PC-9 (cell line): Measurements from ENCODE around the gene TFAP2D. TPM values are rescaled to one million over a fixed set of nuclear protein-coding genes. Genes with fewer than 3 reads are reported as not detected.

Source experiments
- BruUV-seq: library from RNA; stranded (reverse); fragments of 400-500 nt; replicated peaks from 2 replicates; lab custom pipeline; 2021; lab: Mats Ljungman, UMichigan
- CTCF ChIA-PET: fragments of 300-600 bp; sonication (Branson Sonifier 250); formaldehyde crosslinking; loops from one replicate; lab custom pipeline; 2022; ENCODE audit warnings: antibody characterized with exemption; lab: Charles Lee
- POLR2A ChIA-PET: fragments of 300-600 bp; sonication (Branson Sonifier 250); formaldehyde crosslinking; loops from one replicate; lab custom pipeline; 2022; ENCODE audit warnings: antibody characterized with exemption; ENCODE audit not compliant: unreplicated experiment; lab: Charles Lee
- DNase-seq, 2 experiments: peaks; one replicate each; pipeline versions ENCODE4 v3.0.0 to v3.0.0-alpha.2; 2015 to 2022; ENCODE audit warnings: mixed read lengths in 1 of 2
- H2AFZ ChIP-seq: fragments of 200-600 bp; sonication (generic); 2 replicates; pipeline ENCODE4 v1.8.1; 2017; ENCODE audit warnings: antibody characterized with exemption
- H3F3A ChIP-seq: fragments of 200-600 bp; sonication (generic); 2 replicates; pipeline ENCODE4 v1.8.1; 2017; ENCODE audit warnings: antibody characterized with exemption, mild to moderate bottlenecking, low read depth; ENCODE audit not compliant: insufficient read depth
- H3K27ac ChIP-seq: fragments of 200-600 bp; sonication (generic); 2 replicates; pipeline ENCODE4 v1.6.1; 2016; ENCODE audit warnings: mixed run types
- H3K27me3 ChIP-seq: fragments of 200-600 bp; sonication (generic); 2 replicates; pipeline ENCODE4 v1.6.1; 2016; ENCODE audit warnings: low read depth, mixed run types; ENCODE audit not compliant: insufficient read depth
- H3K36me3 ChIP-seq: fragments of 200-600 bp; sonication (generic); 2 replicates; pipeline ENCODE4 v1.6.1; 2016; ENCODE audit warnings: low read depth, mixed run types
- H3K4me1 ChIP-seq: fragments of 200-600 bp; sonication (generic); replicated peaks from 2 replicates; pipeline ENCODE4 v1.6.1; 2016; ENCODE audit warnings: mixed run types; ENCODE audit not compliant: insufficient read depth
- H3K4me2 ChIP-seq: fragments of 200-600 bp; sonication (generic); 2 replicates; pipeline ENCODE4 v1.6.1; 2017; ENCODE audit warnings: mixed run types
- H3K4me3 ChIP-seq: fragments of 200-600 bp; sonication (generic); 2 replicates; pipeline ENCODE4 v1.6.1; 2016; ENCODE audit warnings: mixed run types
- H3K79me2 ChIP-seq: fragments of 200-600 bp; sonication (generic); 2 replicates; pipeline ENCODE4 v1.6.1; 2017; ENCODE audit warnings: low read depth, mixed run types
- H3K9me2 ChIP-seq: fragments of 200-600 bp; sonication (generic); 2 replicates; pipeline ENCODE4 v1.8.1; 2017; ENCODE audit warnings: mild to moderate bottlenecking; ENCODE audit not compliant: insufficient read depth
- H3K9me3 ChIP-seq: fragments of 200-600 bp; sonication (generic); 2 replicates; pipeline ENCODE4 v1.8.1; 2016; ENCODE audit warnings: low read depth; ENCODE audit not compliant: insufficient read depth
- H4K20me1 ChIP-seq: fragments of 200-600 bp; sonication (generic); 2 replicates; pipeline ENCODE4 v1.8.1; 2017; ENCODE audit not compliant: insufficient read depth
- EZH2 ChIP-seq: fragments of 200-600 bp; sonication (generic); IDR thresholded peaks from 2 replicates; pipeline ENCODE4 v1.8.0; 2017; ENCODE audit warnings: antibody characterized with exemption, low read depth
- intact Hi-C: fragments of 100-400 bp; cut with micrococcal nuclease; formaldehyde crosslinking; loops from one replicate; pipeline ENCODE4 v1.10.0; 2022; ENCODE audit not compliant: unreplicated experiment
- total RNA-seq: library from RNA; stranded (reverse); gene quantifications from 2 replicates; pipeline ENCODE4 v1.2.3, GENCODE V29; 2021
- TF ChIP-seq, protein P1 (sequence below): fragments of 200-600 bp; sonication (generic); conservative IDR thresholded peaks from 2 replicates; pipeline ENCODE4 v1.6.1; 2017; ENCODE audit warnings: mixed run types, antibody characterized with exemption, mild to moderate bottlenecking, moderate library complexity

Gene TFAP2D
- total RNA-seq, 1 experiment from 2014 or later = not detected

DNA sequence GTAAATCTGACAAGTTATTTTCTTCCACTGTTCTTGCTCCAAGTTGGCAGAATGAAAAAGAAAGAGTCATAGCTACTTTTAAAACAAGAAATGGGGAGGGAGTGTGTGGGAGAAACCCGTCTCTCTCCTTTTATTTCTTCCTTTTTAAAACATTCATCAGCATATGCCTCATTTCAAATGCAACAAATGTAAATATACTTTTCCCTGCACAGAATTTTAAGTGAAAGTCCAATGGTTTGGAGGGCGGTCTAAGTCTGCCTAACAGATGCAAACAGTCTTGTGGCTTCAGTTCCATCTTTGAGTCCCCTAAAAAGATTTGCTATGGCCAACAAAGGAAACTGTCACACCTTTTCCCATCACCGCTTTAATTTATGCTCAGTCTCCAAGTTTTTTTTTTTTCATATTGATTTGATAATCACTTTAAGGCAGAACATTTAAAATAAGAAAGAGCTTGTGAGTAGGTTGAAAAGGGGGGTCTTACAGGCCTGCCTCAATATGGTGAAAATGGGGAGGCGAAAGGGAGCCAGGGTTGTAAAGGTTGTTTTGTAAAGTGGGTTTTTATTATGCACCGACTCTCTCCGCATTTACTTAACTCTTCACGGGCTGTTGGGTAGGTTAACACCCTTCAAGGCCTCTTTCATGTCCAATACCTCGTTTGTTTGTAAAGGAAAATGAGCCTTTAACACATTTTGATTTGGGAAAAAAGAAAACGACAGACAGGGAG lies 4.6 kb downstream of the TFAP2D start:
- no peaks in the 10 kb centered on the region for H3F3A ChIP-seq
- H3K9me2 ChIP-seq = no peaks in the 10 kb centered on the region
- ChIA-PET CTCF (no interaction called here), POLR2A (no interaction called here)
- TF ChIP-seq, protein P1, sequence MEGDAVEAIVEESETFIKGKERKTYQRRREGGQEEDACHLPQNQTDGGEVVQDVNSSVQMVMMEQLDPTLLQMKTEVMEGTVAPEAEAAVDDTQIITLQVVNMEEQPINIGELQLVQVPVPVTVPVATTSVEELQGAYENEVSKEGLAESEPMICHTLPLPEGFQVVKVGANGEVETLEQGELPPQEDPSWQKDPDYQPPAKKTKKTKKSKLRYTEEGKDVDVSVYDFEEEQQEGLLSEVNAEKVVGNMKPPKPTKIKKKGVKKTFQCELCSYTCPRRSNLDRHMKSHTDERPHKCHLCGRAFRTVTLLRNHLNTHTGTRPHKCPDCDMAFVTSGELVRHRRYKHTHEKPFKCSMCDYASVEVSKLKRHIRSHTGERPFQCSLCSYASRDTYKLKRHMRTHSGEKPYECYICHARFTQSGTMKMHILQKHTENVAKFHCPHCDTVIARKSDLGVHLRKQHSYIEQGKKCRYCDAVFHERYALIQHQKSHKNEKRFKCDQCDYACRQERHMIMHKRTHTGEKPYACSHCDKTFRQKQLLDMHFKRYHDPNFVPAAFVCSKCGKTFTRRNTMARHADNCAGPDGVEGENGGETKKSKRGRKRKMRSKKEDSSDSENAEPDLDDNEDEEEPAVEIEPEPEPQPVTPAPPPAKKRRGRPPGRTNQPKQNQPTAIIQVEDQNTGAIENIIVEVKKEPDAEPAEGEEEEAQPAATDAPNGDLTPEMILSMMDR = no peak
- no peak for TF ChIP-seq EZH2
- no peaks in the 10 kb centered on the region for H3K79me2 ChIP-seq
- BruUV-seq = no TSS peak
- no peak for DNase-seq
- no peaks in the 10 kb centered on the region for H4K20me1 ChIP-seq
- H3K36me3 ChIP-seq = no peaks in the 10 kb centered on the region
- H2AFZ ChIP-seq = no peak overlapping the region
- H3K9me3 ChIP-seq = no peaks in the 10 kb centered on the region
- no peak overlapping the region for H3K27ac ChIP-seq
- H3K4me1 ChIP-seq = no peaks in the 10 kb centered on the region
- H3K27me3 ChIP-seq = peaks cover 42% of the 10 kb centered on the region
- no peak overlapping the region for H3K4me2 ChIP-seq
- no peak overlapping the region for H3K4me3 ChIP-seq
- intact Hi-C loops = no loop called here

DNA sequence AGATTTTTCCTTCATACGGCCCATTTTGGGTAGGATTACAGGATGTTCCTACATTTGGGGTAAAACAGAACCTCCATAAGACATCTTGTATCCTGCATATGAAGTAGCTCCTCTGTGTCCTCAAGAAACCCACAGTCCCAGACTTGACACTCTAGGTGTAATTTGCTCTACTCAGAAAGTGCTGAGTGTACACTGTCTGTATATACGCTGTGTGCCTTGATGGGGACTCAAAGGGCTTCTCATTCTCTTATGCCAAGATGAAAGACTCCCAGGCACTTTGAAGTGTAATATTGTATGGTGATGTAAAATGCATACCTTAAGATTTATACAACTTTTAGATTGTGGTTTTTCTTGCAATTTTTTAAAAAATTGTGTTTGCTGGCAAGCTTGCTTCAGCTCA lies 5.2 kb downstream of the TFAP2D start:
- no peak for DNase-seq
- POLR2A ChIA-PET = no interaction called here
- Histone ChIP-seq H3F3A (no peaks in the 10 kb centered on the region), H3K4me3 (no peak overlapping the region), H3K27ac (no peak overlapping the region), H3K4me1 (no peaks in the 10 kb centered on the region), H3K9me2 (no peaks in the 10 kb centered on the region), H4K20me1 (no peaks in the 10 kb centered on the region), H3K4me2 (no peak overlapping the region), H2AFZ (no peak overlapping the region), H3K27me3 (peaks cover 40% of the 10 kb centered on the region), H3K79me2 (no peaks in the 10 kb centered on the region), H3K9me3 (no peaks in the 10 kb centered on the region), H3K36me3 (no peaks in the 10 kb centered on the region)
- TF ChIP-seq, protein P1 = no peak
- no peak for TF ChIP-seq EZH2
- intact Hi-C loops = no loop called here
- CTCF ChIA-PET = no interaction called here
- BruUV-seq = no TSS peak

DNA sequence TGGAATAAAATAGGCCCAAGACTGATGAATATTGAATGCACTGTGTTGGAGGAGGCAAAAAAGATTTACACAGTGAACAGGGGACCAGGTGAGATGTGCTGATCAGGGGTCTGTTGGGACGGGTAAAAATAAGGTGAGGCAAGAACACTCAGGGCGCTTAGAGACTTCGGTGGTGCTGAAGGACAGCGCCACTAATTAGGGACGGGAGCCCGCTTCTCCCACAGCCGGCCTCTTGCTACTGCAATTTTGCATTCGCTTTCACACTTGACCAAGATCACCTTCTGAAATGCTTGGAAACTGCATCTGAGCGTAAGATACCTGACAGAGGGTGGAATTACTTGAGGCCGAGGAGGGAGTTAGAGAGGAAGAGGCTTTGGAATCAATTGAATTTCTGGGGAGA lies 7.3 kb downstream of the TFAP2D start:
- CTCF ChIA-PET = no interaction called here
- Histone ChIP-seq H3K36me3 (no peaks in the 10 kb centered on the region), H3K4me2 (no peak overlapping the region), H3K4me1 (no peaks in the 10 kb centered on the region), H4K20me1 (no peaks in the 10 kb centered on the region), H3F3A (no peaks in the 10 kb centered on the region), H3K27me3 (peaks cover 28% of the 10 kb centered on the region), H3K9me3 (no peaks in the 10 kb centered on the region), H3K79me2 (no peaks in the 10 kb centered on the region), H3K4me3 (no peak overlapping the region), H3K9me2 (no peaks in the 10 kb centered on the region), H2AFZ (no peak overlapping the region), H3K27ac (no peak overlapping the region)
- no peak for DNase-seq
- no TSS peak for BruUV-seq
- TF ChIP-seq EZH2 = no peak
- TF ChIP-seq, protein P1 = no peak
- intact Hi-C loops = no loop called here
- POLR2A ChIA-PET = no interaction called here
